SJCRH30 (cell line): ENCODE measurements around the gene MAGEB6. TPM values are rescaled to one million over a fixed set of nuclear protein-coding genes. Genes with fewer than 3 reads are reported as not detected.
"Not testable (repeated sequence)": the region's sequence is repeated elsewhere in the genome, so short reads cannot be mapped to it uniquely, and the experiment has no call there.

Experiments used
- DNase-seq, 2 experiments: peaks; one replicate each; pipeline ENCODE4 v3.0.0-alpha.2; 2015 to 2020
- H3K27ac ChIP-seq: fragments of 250-450 bp; sonication (Bioruptor Pico); 2 replicates; pipeline ENCODE4 v1.5.1; 2020; ENCODE audit warnings: mild to moderate bottlenecking, moderate library complexity
- H3K27me3 ChIP-seq: fragments of 250-450 bp; sonication (Bioruptor Pico); 2 replicates; pipeline ENCODE4 v1.5.1; 2020; ENCODE audit warnings: mild to moderate bottlenecking, moderate library complexity
- H3K36me3 ChIP-seq: fragments of 250-450 bp; sonication (Bioruptor Pico); 2 replicates; pipeline ENCODE4 v1.5.1; 2020; ENCODE audit warnings: mild to moderate bottlenecking, moderate library complexity
- H3K4me1 ChIP-seq: fragments of 250-450 bp; sonication (Bioruptor Pico); 2 replicates; pipeline ENCODE4 v1.5.1; 2020; ENCODE audit warnings: mild to moderate bottlenecking, moderate library complexity
- H3K4me3 ChIP-seq: fragments of 250-450 bp; sonication (Bioruptor Pico); 2 replicates; pipeline ENCODE4 v1.5.1; 2020; ENCODE audit warnings: mild to moderate bottlenecking, moderate library complexity
- H3K9me3 ChIP-seq: fragments of 250-450 bp; sonication (Bioruptor Pico); replicated peaks from 2 replicates; pipeline ENCODE4 v1.5.1; 2020; ENCODE audit warnings: mild to moderate bottlenecking, moderate library complexity
- total RNA-seq: library from RNA; depleted of rRNA; stranded (reverse); fragments of >200 nt; shearing (Covaris generic); gene quantifications from 2 replicates; pipeline ENCODE4 v1.2.3, GENCODE V29; 2014; rRNA removed

The MAGEB6 gene, protein sequence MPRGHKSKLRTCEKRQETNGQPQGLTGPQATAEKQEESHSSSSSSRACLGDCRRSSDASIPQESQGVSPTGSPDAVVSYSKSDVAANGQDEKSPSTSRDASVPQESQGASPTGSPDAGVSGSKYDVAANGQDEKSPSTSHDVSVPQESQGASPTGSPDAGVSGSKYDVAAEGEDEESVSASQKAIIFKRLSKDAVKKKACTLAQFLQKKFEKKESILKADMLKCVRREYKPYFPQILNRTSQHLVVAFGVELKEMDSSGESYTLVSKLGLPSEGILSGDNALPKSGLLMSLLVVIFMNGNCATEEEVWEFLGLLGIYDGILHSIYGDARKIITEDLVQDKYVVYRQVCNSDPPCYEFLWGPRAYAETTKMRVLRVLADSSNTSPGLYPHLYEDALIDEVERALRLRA
- total RNA-seq: 0.06 and 0.10 TPM in 2 replicates

DNA sequence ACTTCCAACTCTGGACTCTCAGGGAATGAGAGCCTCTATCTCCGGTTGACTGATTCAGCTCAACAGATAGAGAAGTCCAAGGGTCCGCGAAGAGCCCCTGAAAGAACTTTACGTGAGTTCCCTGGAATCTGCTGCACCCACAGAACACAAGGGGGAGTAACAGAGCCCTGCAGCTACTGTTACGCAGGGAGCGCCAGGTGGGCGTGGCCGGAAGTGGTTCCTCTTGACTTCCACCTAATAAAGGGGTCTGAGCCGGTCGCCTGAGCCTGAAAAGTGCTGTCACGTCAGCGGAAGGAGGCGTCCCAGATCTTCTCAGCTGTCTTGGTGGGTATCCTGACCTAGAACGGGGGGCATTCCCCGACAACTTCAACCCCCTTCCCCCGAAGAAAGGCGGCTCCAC is at the start of gene MAGEB6:
Gene MAGEB6 (plus strand): TSS at position 237 of the 400 bp plus-strand sequence. CDS start 1,407 bp downstream, outside the sequence.
- no peaks in the 10 kb centered on the region for H3K9me3 ChIP-seq
- no peak within 1 kb of the TSS for H3K4me3 ChIP-seq
- H3K36me3 ChIP-seq: no peaks in the 10 kb centered on the region
- no peaks in the 10 kb centered on the region for H3K4me1 ChIP-seq
- no peak within 1 kb of the TSS for H3K27ac ChIP-seq
- peak in 1 of 2 experiments; percentile 2 for DNase-seq
- no peaks in the 10 kb centered on the region for H3K27me3 ChIP-seq

DNA sequence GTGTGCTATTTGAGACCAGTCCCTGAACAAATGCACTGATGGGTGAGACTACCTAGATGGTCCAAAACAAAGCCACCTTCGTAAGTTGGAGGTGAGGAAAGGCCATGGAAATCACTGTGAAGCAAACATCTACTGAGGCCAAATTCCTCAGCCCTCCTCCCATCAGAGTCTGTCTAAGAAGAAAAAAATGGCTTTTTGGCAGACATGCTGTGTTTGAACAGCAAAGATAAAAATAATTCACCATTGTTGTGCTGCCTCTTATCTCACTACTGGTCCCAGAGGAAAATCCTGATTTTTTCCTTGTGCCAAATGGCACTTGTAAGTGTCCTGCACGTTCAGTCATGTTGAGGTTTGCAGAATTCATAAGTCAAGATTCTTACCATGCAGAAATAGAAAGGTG is 46.2 kb upstream of the MAGEB6 start:
- Histone ChIP-seq H3K9me3 (no peaks in the 10 kb centered on the region), H3K4me3 (no peak overlapping the region), H3K4me1 (no peaks in the 10 kb centered on the region), H3K27me3 (no peaks in the 10 kb centered on the region), H3K36me3 (no peaks in the 10 kb centered on the region), H3K27ac (no peak overlapping the region)
- DNase-seq: no peak

DNA sequence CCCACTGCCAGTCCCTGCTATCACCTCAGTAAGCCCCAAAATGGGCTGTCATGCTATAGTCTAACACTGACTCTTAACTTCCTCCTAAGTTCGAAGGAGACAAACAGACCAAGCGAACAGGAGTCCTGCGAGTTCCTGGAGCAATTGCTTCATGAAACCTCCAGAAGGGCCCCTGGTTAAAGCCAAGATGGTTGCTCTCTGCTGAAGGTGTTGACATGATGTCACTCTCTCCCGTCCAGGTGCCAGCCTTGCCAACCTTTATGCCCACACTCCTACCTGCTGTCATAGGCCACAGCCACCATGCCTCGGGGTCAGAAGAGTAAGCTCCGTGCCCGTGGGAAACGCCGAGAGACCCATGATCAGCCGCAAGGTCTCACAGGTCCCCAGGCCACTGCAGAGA is 31.9 kb upstream of the MAGEB6 start, which contains the start of gene MAGEB6B:
Gene MAGEB6B (plus strand): TSS at position 301 of the 400 bp plus-strand sequence. CDS start 0 bp downstream, at position 301.
- Histone ChIP-seq H3K36me3 (no peaks in the 10 kb centered on the region), H3K27ac (no peak within 1 kb of the TSS), H3K4me1 (no peaks in the 10 kb centered on the region), H3K9me3 (no peaks in the 10 kb centered on the region), H3K27me3 (no peaks in the 10 kb centered on the region), H3K4me3 (no peak within 1 kb of the TSS)
- no peak for DNase-seq

DNA sequence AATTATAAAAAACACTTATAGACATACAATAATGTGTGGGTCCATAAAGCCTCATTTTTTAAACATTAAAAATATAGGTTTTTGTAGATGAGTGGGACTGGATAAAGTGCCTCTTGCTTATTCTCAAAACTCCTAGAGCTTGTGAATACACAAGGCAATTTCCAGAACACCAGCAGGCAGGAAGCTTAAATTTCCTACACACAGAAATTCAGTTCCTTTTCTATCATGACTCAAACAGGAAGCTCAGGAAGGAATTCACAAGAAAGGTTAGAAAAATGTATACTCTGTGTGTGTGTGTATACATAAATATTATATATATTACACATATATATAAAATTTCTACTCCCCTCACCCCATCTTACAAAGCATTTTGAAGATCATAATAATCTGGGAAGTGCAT is 11.3 kb downstream of the MAGEB6 start:
- Histone ChIP-seq H3K27me3 (no peaks in the 10 kb centered on the region), H3K4me3 (no peak overlapping the region), H3K36me3 (no peaks in the 10 kb centered on the region), H3K27ac (no peak overlapping the region), H3K9me3 (no peaks in the 10 kb centered on the region), H3K4me1 (no peaks in the 10 kb centered on the region)
- DNase-seq: no peak

DNA sequence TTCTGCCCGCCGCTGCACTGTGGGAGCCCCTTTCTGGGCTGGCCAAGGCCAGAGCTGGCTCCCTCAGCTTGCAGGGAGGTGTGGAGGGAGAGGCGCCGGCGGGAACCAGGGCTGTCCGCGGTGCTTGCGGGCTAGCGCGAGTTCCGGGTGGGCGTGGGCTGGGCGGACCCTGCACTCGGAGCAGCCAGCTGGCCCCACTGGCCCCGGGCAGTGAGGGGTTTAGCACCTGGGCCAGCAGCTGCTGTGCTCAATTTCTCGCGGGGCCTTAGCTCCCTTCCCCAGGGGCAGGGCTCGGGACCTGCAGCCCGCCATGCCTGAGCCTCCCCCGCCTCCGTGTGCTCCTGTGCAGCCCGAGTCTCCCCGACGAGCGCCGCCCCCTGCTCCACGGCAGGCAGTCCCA is 12.5 kb downstream of the MAGEB6 start:
- DNase-seq, H3K27me3 ChIP-seq, H3K9me3 ChIP-seq, H3K27ac ChIP-seq, H3K4me3 ChIP-seq, H3K36me3 ChIP-seq, H3K4me1 ChIP-seq: not testable (repeated sequence)

DNA sequence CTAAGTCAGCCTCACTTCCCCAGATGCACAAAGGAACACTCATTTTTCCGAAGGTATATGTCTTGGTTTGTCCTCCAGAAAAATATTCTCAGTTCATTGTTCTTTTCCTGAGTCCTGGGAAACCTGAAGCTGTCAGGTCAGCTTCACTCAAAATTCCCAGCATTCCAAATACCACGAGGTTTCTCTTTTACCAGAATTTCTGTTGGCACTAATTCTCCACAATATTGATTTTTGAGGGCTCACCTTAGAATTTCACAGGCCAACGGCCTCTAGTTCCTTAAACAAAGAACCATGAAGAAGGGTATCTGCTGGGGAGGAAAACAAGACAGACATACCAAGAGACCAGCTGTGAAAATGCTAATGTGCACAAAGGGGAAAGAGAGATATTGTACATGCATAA is 15.8 kb downstream of the MAGEB6 start:
- Histone ChIP-seq H3K9me3 (no peaks in the 10 kb centered on the region), H3K4me1 (no peaks in the 10 kb centered on the region), H3K27me3 (no peaks in the 10 kb centered on the region), H3K36me3 (no peaks in the 10 kb centered on the region), H3K27ac (no peak overlapping the region), H3K4me3 (no peak overlapping the region)
- no peak for DNase-seq

DNA sequence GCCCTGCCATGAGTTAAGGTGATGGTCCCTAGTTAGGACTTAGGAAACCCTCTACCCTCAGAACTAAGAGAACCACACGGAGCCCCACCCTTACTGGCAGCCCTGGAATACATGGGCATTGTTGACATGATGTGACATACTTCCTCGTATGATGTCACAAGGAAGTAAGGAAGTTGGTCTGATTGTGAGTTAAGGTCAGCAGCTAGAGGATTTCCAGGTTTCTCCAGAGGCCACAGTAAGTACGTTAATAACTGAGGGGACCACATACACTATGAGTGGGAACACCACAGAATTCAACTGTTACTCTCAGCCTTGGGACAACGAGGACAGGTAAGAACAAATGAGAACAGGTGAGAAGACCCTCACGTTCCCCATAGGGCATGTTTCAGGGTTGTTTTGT is 23.6 kb downstream of the MAGEB6 start, which contains the start of gene MAGEB5:
Gene MAGEB5 (plus strand): TSS at position 301 of the 400 bp plus-strand sequence. CDS start 1,133 bp downstream, outside the sequence.
- Histone ChIP-seq H3K27me3 (no peaks in the 10 kb centered on the region), H3K4me1 (no peaks in the 10 kb centered on the region), H3K4me3 (no peak within 1 kb of the TSS), H3K36me3 (no peaks in the 10 kb centered on the region), H3K27ac (no peak within 1 kb of the TSS), H3K9me3 (no peaks in the 10 kb centered on the region)
- DNase-seq: no peak

DNA sequence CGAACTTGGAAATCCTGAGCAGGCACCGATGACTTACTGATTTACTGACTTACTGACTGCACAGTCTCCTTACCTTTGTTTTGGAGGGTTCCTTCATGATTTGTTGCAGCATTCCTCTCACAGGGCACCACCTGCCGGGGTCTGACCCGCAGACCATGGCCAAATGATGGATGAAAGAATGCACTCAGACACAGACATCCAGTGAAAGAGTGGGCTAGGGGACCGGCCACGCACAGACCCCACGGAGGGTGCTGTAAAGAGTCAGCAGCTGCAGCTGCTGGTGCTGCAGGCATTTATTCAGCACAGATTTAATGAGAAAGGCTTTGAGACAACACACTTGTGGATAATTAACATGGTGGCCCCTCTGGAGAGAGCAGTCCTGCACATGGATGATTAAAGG is 27.1 kb downstream of the MAGEB6 start:
- no peaks in the 10 kb centered on the region for H3K27me3 ChIP-seq
- H3K36me3 ChIP-seq: no peaks in the 10 kb centered on the region
- H3K4me3 ChIP-seq: no peak overlapping the region
- H3K9me3 ChIP-seq: no peaks in the 10 kb centered on the region
- no peak overlapping the region for H3K27ac ChIP-seq
- DNase-seq: no peak
- no peaks in the 10 kb centered on the region for H3K4me1 ChIP-seq

DNA sequence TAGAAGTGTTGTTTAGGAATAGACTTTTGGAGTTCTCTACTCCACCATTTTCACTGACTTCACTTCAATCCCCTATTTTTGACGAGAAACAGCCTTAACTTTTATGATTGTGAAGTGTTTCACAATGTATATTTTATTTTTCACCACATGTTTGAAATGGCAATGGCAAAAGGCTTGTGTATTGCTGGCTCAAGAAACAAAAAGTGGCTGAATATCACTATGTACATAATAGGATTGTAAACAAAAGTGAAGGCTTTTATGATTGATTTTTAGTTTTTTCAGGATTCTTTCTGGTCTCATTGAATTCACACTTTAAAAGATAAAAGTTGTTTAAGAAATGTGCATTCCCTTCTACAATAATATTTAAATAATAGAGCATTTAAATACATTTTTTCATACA is 41.9 kb downstream of the MAGEB6 start:
- Histone ChIP-seq H3K4me3 (no peak overlapping the region), H3K27ac (no peak overlapping the region), H3K4me1 (no peaks in the 10 kb centered on the region)

More for the DNA sequence above, 41.9 kb downstream of the MAGEB6 start:
- no peaks in the 10 kb centered on the region for H3K36me3 ChIP-seq
- no peaks in the 10 kb centered on the region for H3K9me3 ChIP-seq
- no peaks in the 10 kb centered on the region for H3K27me3 ChIP-seq
- DNase-seq: no peak

Other genes with a start within 250 kb of the MAGEB6 start
- 0.12 and 0.28 TPM in 2 replicates for gene MAGEB18, start 54.1 kb upstream of the MAGEB6 start, total RNA-seq
- gene MAGEB6B, start 31.8 kb upstream of the MAGEB6 start, total RNA-seq: not detected in 2 replicates
- not detected in 2 replicates for gene MAGEB5, start 23.7 kb downstream of the MAGEB6 start, total RNA-seq